Ramos (cell line): ENCODE data around the gene MGA.

Experiments
- in situ Hi-C: fragments of 300-500 bp; cut with MboI; formaldehyde crosslinking; loops from one replicate; pipeline ENCODE4 v1.14.3; 2022; ENCODE audit warnings: low sequenced_read_pairs; ENCODE audit not compliant: unreplicated experiment

The MGA gene

GRCh38 chr15:41801850-41802455 lies 141.7 kb downstream of the MGA start:
- in situ Hi-C loops = loop anchor here (25.0 kb wide), 1 partner anchor 240 kb away; the partner anchor contains the start of gene TYRO3

DNA sequence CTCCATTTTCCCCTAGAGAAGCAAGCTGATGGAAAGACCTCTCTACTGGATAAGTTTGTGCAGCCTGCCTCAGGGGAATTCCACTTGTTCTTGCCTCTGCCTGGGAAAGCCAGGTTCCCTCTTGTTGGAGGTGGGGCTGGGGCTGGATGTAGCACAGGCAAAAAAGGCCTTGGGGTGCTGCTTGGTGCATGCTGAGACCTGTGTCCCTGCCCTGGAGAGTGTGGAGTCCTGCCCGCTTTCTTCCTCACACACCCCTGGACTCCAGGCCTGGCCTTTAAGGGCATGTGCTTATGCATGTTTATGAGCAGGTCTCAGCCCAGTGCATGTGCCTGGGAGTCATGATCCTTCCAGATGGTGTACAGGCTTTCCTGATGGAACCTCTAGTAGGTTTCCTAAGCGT lies 144.2 kb downstream of the MGA start:
- in situ Hi-C loops = loop anchor here (25.0 kb wide), 1 partner anchor 242 kb away; the partner anchor contains the start of gene TYRO3

GRCh38 chr15:41804916-41805666 lies 144.9 kb downstream of the MGA start:
- in situ Hi-C loops = loop anchor here (25.0 kb wide), 1 partner anchor 243 kb away; the partner anchor contains the start of gene TYRO3

GRCh38 chr15:41805711-41806110 lies 145.5 kb downstream of the MGA start:
- in situ Hi-C loops = loop anchor here (25.0 kb wide), 1 partner anchor 243 kb away; the partner anchor contains the start of gene TYRO3

- in situ Hi-C loops = loop anchor here (25.0 kb wide), 1 partner anchor 244 kb away; the partner anchor contains the start of gene TYRO3
Observed at GRCh38 chr15:41806291-41807181, 146.3 kb downstream of the MGA start.

DNA sequence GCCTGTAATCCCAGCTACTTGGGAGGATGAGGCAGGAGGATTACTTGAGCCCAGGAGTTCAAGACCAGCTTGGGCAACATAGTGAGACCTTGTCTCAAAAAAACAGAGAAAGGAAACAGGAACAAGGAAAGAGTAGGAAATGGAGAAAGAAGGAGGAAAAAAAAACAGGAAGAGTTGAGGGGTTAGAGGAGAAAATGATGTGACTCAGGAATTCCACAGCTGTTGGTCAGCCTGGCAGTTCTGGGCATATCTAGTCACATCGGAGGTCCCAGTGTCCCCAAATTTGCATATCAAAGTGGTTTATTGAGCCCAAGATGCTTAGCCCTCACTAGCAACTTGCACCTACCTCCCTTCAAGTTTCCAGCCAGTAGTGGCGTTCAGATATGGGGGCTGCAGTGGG lies 148.9 kb downstream of the MGA start:
- in situ Hi-C loops = loop anchor here (25.0 kb wide), 1 partner anchor 247 kb away; the partner anchor contains the start of gene TYRO3

GRCh38 chr15:41809526-41810220 lies 149.5 kb downstream of the MGA start:
- in situ Hi-C loops = loop anchor here (25.0 kb wide), 1 partner anchor 247 kb away; the partner anchor contains the start of gene TYRO3

DNA sequence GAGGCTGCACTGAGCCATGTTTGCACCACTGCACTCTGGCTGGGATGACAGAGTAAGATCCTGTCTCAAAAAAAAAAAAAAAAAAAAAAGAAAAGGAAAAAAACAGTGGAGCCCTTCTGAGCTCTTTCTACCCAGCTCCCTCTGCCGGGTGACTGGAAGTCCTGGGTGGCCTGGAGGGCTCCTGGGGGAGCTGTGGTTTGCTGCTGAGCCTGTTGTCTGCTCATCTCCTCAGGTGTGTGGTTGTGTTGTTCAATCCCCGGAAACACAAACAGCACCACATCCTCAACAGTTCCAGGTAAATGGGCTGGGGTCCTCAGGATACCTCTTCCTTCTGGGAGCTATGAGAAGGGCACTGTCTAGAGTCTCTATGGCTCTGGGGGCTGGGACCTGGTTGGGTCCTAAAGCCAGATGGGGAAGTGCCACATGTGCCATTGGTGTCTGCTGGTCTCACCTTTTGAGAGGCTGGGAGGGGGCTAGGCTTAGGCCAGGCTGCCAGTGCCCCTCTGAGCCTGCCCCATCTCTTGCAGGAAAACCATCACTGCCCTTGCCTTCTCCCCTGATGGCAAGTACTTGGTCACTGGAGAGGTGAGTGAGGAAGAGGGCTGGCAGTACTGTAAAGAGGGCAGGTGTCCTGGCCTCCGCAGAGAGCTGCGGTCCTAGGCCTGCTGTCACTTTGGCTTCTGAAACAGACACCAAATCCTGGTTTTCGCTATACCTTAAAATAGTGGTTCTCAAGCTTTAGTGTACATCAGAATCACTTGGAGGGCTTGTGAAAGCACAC lies 150.6 kb downstream of the MGA start:
- in situ Hi-C loops = loop anchor here (25.0 kb wide), 1 partner anchor 249 kb away; the partner anchor contains the start of gene TYRO3

DNA sequence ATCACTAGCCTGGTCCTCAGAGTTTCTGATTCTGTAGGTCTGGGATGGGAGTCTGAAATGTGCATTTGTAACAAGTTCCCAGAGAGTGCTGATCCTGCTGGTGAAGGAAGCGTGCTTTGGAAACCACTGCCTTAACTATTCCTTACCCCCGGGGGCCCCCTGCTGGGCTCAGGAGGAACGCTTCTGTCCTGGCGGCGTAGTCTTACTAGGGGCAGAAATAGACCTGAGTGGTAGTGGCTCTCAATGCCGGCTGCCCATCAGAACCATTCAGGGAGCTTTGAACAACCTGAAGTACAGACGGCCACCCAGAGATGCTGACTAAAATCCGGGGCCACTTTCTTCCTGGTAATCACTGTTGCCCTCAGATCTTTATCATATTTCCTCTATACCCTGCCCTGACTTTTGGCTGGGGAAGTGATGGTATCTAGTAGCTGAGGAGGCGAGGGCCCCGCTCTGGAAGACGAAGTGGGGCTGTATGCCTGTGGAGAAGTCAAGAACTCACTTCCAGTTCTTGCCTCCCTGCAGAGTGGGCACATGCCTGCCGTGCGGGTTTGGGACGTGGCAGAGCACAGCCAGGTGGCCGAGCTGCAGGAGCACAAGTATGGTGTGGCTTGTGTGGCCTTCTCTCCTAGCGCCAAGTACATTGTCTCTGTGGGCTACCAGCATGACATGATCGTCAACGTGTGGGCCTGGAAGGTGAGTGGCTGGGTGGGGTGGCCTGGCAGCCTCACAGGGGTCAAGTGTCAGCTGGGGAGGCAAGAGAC lies 151.4 kb downstream of the MGA start:
- in situ Hi-C loops = loop anchor here (25.0 kb wide), 1 partner anchor 249 kb away; the partner anchor contains the start of gene TYRO3

- in situ Hi-C loops = loop anchor here (25.0 kb wide), 1 partner anchor 251 kb away; the partner anchor contains the start of gene TYRO3
Observed at GRCh38 chr15:41812820-41813375, 152.7 kb downstream of the MGA start.

- in situ Hi-C loops = loop anchor here (25.0 kb wide), 1 partner anchor 251 kb away; the partner anchor contains the start of gene TYRO3
Observed at GRCh38 chr15:41813426-41813825, 153.2 kb downstream of the MGA start.

GRCh38 chr15:41814534-41814933 lies 154.3 kb downstream of the MGA start:
- in situ Hi-C loops = loop anchor here (25.0 kb wide), 1 partner anchor 252 kb away; the partner anchor contains the start of gene TYRO3

DNA sequence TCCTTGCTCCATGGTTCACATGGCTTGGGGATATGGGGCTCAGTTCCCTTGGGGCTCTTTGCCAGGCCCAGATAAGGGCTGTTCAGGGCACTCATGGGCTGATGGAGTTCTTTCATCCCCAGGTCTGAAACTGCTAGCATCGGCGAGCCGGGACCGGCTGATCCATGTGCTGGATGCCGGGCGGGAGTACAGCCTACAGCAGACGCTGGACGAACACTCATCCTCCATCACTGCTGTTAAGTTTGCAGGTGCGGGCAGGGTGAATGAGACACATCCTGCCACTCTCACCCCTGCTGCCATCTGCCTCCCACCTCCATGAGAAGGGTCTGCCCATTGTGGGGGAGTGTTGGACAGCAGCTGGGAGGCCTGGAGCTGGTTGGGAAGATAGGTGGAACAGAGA lies 156.6 kb downstream of the MGA start:
- in situ Hi-C loops = loop anchor here (25.0 kb wide), 1 partner anchor 254 kb away; the partner anchor contains the start of gene TYRO3

DNA sequence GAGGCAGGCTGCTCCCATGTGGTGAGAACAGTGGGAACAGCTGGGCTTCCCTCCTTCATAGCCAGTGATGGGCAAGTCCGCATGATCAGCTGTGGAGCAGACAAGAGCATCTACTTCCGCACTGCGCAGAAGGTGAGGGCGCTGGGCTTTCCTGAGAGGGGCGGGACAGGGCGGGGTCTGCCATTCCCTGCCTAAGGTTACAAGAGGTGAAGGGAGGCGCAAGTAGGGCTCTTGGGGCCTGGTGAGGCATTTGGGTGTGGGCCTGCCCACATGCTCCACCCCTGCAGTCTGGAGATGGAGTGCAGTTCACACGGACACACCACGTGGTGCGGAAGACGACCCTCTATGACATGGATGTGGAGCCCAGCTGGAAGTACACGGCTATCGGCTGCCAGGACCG lies 157.1 kb downstream of the MGA start:
- in situ Hi-C loops = loop anchor here (25.0 kb wide), 1 partner anchor 255 kb away; the partner anchor contains the start of gene TYRO3

DNA sequence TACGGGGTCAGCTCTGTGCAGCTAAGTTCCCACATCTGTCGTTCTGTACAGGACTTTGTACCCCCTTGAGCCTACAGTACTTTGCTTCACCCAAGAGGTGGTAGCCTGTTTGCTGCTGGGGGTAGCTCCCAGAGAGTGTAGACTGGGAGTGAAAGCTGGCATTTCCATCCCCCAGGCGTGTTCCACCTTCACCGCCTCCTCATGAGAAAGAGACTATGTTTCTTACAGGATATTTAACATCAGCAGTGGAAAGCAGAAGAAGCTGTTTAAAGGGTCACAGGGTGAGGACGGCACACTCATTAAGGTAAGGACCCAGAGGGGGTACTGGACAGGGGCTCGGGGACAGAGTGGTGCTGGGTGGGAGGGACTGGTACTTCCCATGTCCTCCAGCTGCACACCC lies 157.6 kb downstream of the MGA start:
- in situ Hi-C loops = loop anchor here (25.0 kb wide), 1 partner anchor 255 kb away; the partner anchor contains the start of gene TYRO3

- in situ Hi-C loops = loop anchor here (25.0 kb wide), 1 partner anchor 257 kb away; the partner anchor contains the start of gene TYRO3
Observed at GRCh38 chr15:41819455-41820050, 159.3 kb downstream of the MGA start.
